ENCODE measurements around the gene SLC35A4.
"Not testable (repeated sequence)": the region's sequence is repeated elsewhere in the genome, so short reads cannot be mapped to it uniquely, and the experiment has no call there.

SLC35A4 gene

GRCh38 chr5:140593070-140593469 lies 28.4 kb downstream of the SLC35A4 start:
- not testable (repeated sequence) for DNase-seq

- DNase-seq = no peak
These were observed 29.5 kb downstream of the SLC35A4 start for GRCh38 chr5:140594169-140594568.

- no peak for DNase-seq
These were observed 31.1 kb downstream of the SLC35A4 start for GRCh38 chr5:140595538-140596300.

GRCh38 chr5:140596321-140596741 lies 31.7 kb downstream of the SLC35A4 start:
- DNase-seq = no peak

- DNase-seq = no peak
These were observed 34.2 kb downstream of the SLC35A4 start for GRCh38 chr5:140598836-140599235.

- DNase-seq = no peak
These were observed 35.5 kb downstream of the SLC35A4 start for GRCh38 chr5:140600096-140600495.

GRCh38 chr5:140602147-140602546 lies 37.5 kb downstream of the SLC35A4 start:
- DNase-seq = no peak

- DNase-seq = not testable (repeated sequence)
These were observed 38.7 kb downstream of the SLC35A4 start for GRCh38 chr5:140603446-140603698.

GRCh38 chr5:140603734-140604133 lies 39.1 kb downstream of the SLC35A4 start:
- DNase-seq = no peak

- DNase-seq = no peak
These were observed 41.3 kb downstream of the SLC35A4 start for GRCh38 chr5:140605879-140606278.

GRCh38 chr5:140607031-140607430 lies 42.4 kb downstream of the SLC35A4 start:
- DNase-seq = no peak

GRCh38 chr5:140608722-140609121 lies 44.1 kb downstream of the SLC35A4 start:
- no peak for DNase-seq

GRCh38 chr5:140609126-140609525 lies 44.5 kb downstream of the SLC35A4 start:
- no peak for DNase-seq

- DNase-seq = no peak
These were observed 46.4 kb downstream of the SLC35A4 start for GRCh38 chr5:140611020-140611521.
